ENCODE results near the gene CIB4.

DNA sequence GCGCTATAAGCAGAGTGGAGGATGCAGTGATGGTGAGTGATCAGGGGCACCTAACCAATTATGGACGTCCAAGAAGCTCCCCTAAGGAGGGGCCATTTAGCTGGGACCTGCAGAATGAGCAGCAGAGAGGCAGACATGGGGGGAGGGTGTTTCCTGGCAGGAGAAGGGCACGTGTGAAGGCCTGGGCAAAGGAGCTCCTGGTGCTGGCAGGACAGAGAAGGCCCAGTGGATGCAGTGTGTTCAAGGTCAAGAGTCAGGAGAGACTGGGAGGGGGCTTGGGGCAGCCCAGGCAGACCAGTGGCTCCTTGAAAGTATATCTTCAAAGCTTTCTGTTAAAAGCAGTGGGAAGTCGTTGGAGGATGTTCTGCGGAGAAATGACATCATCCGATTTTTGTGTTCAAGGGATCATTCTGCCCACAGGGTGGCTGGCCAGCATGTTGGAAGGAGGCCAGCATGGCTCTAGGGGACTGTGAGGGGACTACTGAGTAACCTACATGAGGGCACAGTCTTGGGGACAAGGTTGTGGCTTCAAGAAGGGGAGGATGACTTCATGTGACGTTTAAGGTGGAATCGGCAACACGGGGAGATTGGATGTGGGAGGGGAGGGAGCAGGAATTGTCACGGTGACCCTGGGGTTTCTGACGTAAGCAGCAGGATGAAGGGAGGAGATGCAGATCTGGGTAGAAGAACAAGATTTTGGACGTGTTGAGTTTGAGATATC lies 9.0 kb upstream of the CIB4 start:
- TF ChIP-seq GATA3 (IDR thresholded peaks at IDR 0.05; ENCODE audit: low read depth, low read length) (no peak), GATA2 (IDR thresholded peaks at IDR 0.05; ENCODE audit: low read depth, low read length) (no peak)
